ENCODE measurements around the gene VSTM2L.
A peak's percentile ranks its signal among the peaks of the same experiment; 100 is the strongest.
"Not testable (repeated sequence)": the region's sequence is repeated elsewhere in the genome, so short reads cannot be mapped to it uniquely, and the experiment has no call there.

The VSTM2L gene

GRCh38 chr20:37902504-37903313 lies at the start of gene VSTM2L:
TSS of gene VSTM2L (plus strand) at chr20:37903127. CDS start at chr20:37903351, 224 bp downstream.
- Histone ChIP-seq H3K4me3 (peak within 1 kb of the TSS; percentile 69), H3K27ac (no peak within 1 kb of the TSS)
- TF ChIP-seq CTCF (IDR thresholded peaks at IDR 0.05), result no peak
- no peak for DNase-seq (ENCODE audit: low spot score)

GRCh38 chr20:37853823-37854375 lies 49.0 kb upstream of the VSTM2L start:
- Histone ChIP-seq H3K27ac (no peak overlapping the region), H3K4me3 (no peak overlapping the region)
- DNase-seq (ENCODE audit: low spot score), result no peak
- no peak for TF ChIP-seq CTCF (IDR thresholded peaks at IDR 0.05)

- H3K4me3 ChIP-seq; H3K27ac ChIP-seq; DNase-seq (ENCODE audit: low spot score): not testable (repeated sequence)
Measured at GRCh38 chr20:37856034-37856433, 46.9 kb upstream of the VSTM2L start.

GRCh38 chr20:37856932-37857660 lies 45.8 kb upstream of the VSTM2L start:
- H3K27ac ChIP-seq, result no peak overlapping the region
- H3K4me3 ChIP-seq, result no peak overlapping the region
- no peak for DNase-seq (ENCODE audit: low spot score)
- no peak for TF ChIP-seq CTCF (IDR thresholded peaks at IDR 0.05)

GRCh38 chr20:37859406-37860171 lies 43.3 kb upstream of the VSTM2L start:
- no peak for TF ChIP-seq CTCF (IDR thresholded peaks at IDR 0.05)
- Histone ChIP-seq H3K27ac (no peak overlapping the region), H3K4me3 (no peak overlapping the region)
- no peak for DNase-seq (ENCODE audit: low spot score)

GRCh38 chr20:37863289-37863688 lies 39.6 kb upstream of the VSTM2L start:
- TF ChIP-seq CTCF (IDR thresholded peaks at IDR 0.05), result no peak
- no peak overlapping the region for H3K4me3 ChIP-seq
- DNase-seq (ENCODE audit: low spot score), result no peak
- no peak overlapping the region for H3K27ac ChIP-seq

- no peak overlapping the region for H3K4me3 ChIP-seq
- TF ChIP-seq CTCF (IDR thresholded peaks at IDR 0.05), result no peak
- DNase-seq (ENCODE audit: low spot score), result no peak
- no peak overlapping the region for H3K27ac ChIP-seq
Measured at GRCh38 chr20:37864298-37864697, 38.6 kb upstream of the VSTM2L start.

Measured in coronary artery (tissue), 2 donors.